VCaP (cell line): Measurements from ENCODE around the gene TXK.

Experiments used
- H3K27ac ChIP-seq: fragments of 450-650 bp; 2 replicates; pipeline ENCODE4 v1.5.1; 2017
- CTCF ChIP-seq: fragments of 450-650 bp; conservative IDR thresholded peaks from 2 replicates; pipeline ENCODE4 v1.5.1; 2017; ENCODE audit warnings: mild to moderate bottlenecking, moderate library complexity

TXK gene

GRCh38 chr4:48152259-48152658 lies 18.2 kb upstream of the TXK start:
- TF ChIP-seq CTCF, result no peak

GRCh38 chr4:48149827-48150370 lies 15.8 kb upstream of the TXK start:
- no peak overlapping the region for H3K27ac ChIP-seq
- no peak for TF ChIP-seq CTCF

More at GRCh38 chr4:48152259-48152658, 18.2 kb upstream of the TXK start:
- no peak overlapping the region for H3K27ac ChIP-seq

- TF ChIP-seq CTCF, result no peak
- H3K27ac ChIP-seq, result no peak overlapping the region
Observed at GRCh38 chr4:48147621-48148020, 13.6 kb upstream of the TXK start.

- TF ChIP-seq CTCF, result peak; percentile 77
- no peak overlapping the region for H3K27ac ChIP-seq
Observed at GRCh38 chr4:48141048-48141447, 7.0 kb upstream of the TXK start.

GRCh38 chr4:48139691-48140090 lies 5.6 kb upstream of the TXK start:
- H3K27ac ChIP-seq, result no peak overlapping the region
- no peak for TF ChIP-seq CTCF

GRCh38 chr4:48138936-48139335 lies 4.9 kb upstream of the TXK start:
- H3K27ac ChIP-seq, result no peak overlapping the region
- no peak for TF ChIP-seq CTCF

- no peak overlapping the region for H3K27ac ChIP-seq
- no peak for TF ChIP-seq CTCF
Observed at GRCh38 chr4:48138511-48138910, 4.5 kb upstream of the TXK start.
